OCI-LY7 (cell line): Measurements from ENCODE around the gene GET3. TPM values are rescaled to one million over a fixed set of nuclear protein-coding genes. Genes with fewer than 3 reads are reported as not detected.

Experiments
- BruUV-seq: library from RNA; stranded (reverse); fragments of 400-500 nt; replicated peaks from 2 replicates; lab custom pipeline; 2021; lab: Mats Ljungman, UMichigan
- CTCF ChIA-PET: fragments of 300-600 bp; sonication (Branson Sonifier 250); formaldehyde crosslinking; loops from one replicate; lab custom pipeline; 2022; ENCODE audit warnings: antibody characterized with exemption; ENCODE audit not compliant: unreplicated experiment; lab: Charles Lee
- POLR2A ChIA-PET: fragments of 300-600 bp; sonication (Branson Sonifier 250); formaldehyde crosslinking; loops from one replicate; lab custom pipeline; 2022; ENCODE audit warnings: antibody characterized with exemption; lab: Charles Lee
- DNase-seq: peaks from one replicate; pipeline ENCODE4 v3.0.0-alpha.2; 2015; ENCODE audit warnings: low spot score
- H2AFZ ChIP-seq: fragments of 200-600 bp; sonication (generic), shearing (Covaris generic); 2 replicates; pipeline ENCODE4 v1.6.1; 2014; ENCODE audit warnings: mild to moderate bottlenecking, antibody characterized with exemption, low read length, moderate library complexity
- H3K27ac ChIP-seq: fragments of 200-600 bp; sonication (generic); 2 replicates; pipeline ENCODE4 v1.5.1; 2014; ENCODE audit warnings: mixed run types, low read depth, mild to moderate bottlenecking, moderate library complexity, low read length, inconsistent platforms; ENCODE audit not compliant: poor library complexity, severe bottlenecking
- H3K36me3 ChIP-seq: fragments of 200-600 bp; sonication (generic); 2 replicates; pipeline ENCODE4 v1.6.1; 2014; ENCODE audit warnings: mild to moderate bottlenecking, antibody characterized with exemption, low read length, moderate library complexity, mixed read lengths; ENCODE audit not compliant: insufficient read depth
- H3K4me1 ChIP-seq: fragments of 200-600 bp; sonication (generic); 2 replicates; pipeline ENCODE4 v1.5.1; 2014; ENCODE audit warnings: mild to moderate bottlenecking, low read length; ENCODE audit not compliant: insufficient read depth, poor library complexity, severe bottlenecking
- H3K4me2 ChIP-seq: fragments of 200-600 bp; sonication (generic); 2 replicates; pipeline ENCODE4 v1.6.1; 2014; ENCODE audit warnings: mild to moderate bottlenecking, low read length
- H3K4me3 ChIP-seq: fragments of 200-600 bp; sonication (generic); 2 replicates; pipeline ENCODE4 v1.5.1; 2014; ENCODE audit warnings: mild to moderate bottlenecking, low read depth, low read length; ENCODE audit not compliant: poor library complexity, severe bottlenecking
- H3K79me2 ChIP-seq: fragments of 200-600 bp; sonication (generic); 2 replicates; pipeline ENCODE4 v1.6.1; 2016; ENCODE audit warnings: low read depth, mild to moderate bottlenecking, low read length, moderate library complexity, mixed read lengths; ENCODE audit not compliant: insufficient read depth
- H3K9me2 ChIP-seq: fragments of 200-600 bp; sonication (generic); 2 replicates; pipeline ENCODE4 v1.6.1; 2016; ENCODE audit warnings: mild to moderate bottlenecking, low read length, mixed read lengths; ENCODE audit not compliant: insufficient read depth
- H3K9me3 ChIP-seq: fragments of 200-600 bp; sonication (generic); 2 replicates; pipeline ENCODE4 v1.6.1; 2014; ENCODE audit warnings: mild to moderate bottlenecking, mixed run types, low read length, mixed read lengths
- H4K20me1 ChIP-seq: fragments of 200-600 bp; sonication (generic); 2 replicates; pipeline ENCODE4 v1.6.1; 2014; ENCODE audit warnings: mild to moderate bottlenecking, antibody characterized with exemption, low read length, moderate library complexity, mixed read lengths; ENCODE audit not compliant: insufficient read depth
- CTCF ChIP-seq: fragments of 200-600 bp; sonication (generic); conservative IDR thresholded peaks from 2 replicates; pipeline ENCODE4 v1.5.1; 2014; ENCODE audit warnings: mild to moderate bottlenecking, antibody characterized with exemption, low read length, moderate library complexity, mixed read lengths
- EZH2phosphoT487 ChIP-seq: fragments of 200-600 bp; sonication (generic); IDR thresholded peaks from 2 replicates; pipeline ENCODE4 v1.6.1; 2018; ENCODE audit warnings: low read depth, borderline replicate concordance, mild to moderate bottlenecking, mixed run types, antibody characterized with exemption, low read length, moderate library complexity, mixed read lengths
- intact Hi-C: fragments of 100-400 bp; cut with micrococcal nuclease; formaldehyde crosslinking; loops from one replicate; pipeline ENCODE4 v1.10.0; 2022; ENCODE audit not compliant: unreplicated experiment
- total RNA-seq, 2 experiments: library from RNA; depleted of rRNA in 1 of 2; stranded (reverse); fragments of >200 nt in 1 of 2; shearing (Covaris generic) in 1 of 2; gene quantifications; 2 replicates each; pipeline ENCODE4 v1.2.3, GENCODE V29; 2014 to 2022

GET3 gene
- total RNA-seq, 2 experiments from 2014 or later, result 34.3 to 40.5 TPM

- H3K36me3 ChIP-seq, result no peaks in the 10 kb centered on the region
- H3K27ac ChIP-seq, result no peak overlapping the region
- no peaks in the 10 kb centered on the region for H3K9me3 ChIP-seq
- DNase-seq, result no peak
- no peaks in the 10 kb centered on the region for H3K79me2 ChIP-seq
- H2AFZ ChIP-seq, result no peak overlapping the region
- H3K4me2 ChIP-seq, result no peak overlapping the region
- H4K20me1 ChIP-seq, result no peaks in the 10 kb centered on the region
- TF ChIP-seq EZH2phosphoT487, result no peak
- no peak for TF ChIP-seq CTCF
- H3K4me1 ChIP-seq, result no peaks in the 10 kb centered on the region
- no peaks in the 10 kb centered on the region for H3K9me2 ChIP-seq
- intact Hi-C loops, result no loop called here
- ChIA-PET CTCF (no interaction called here), POLR2A (interaction anchor here (0.6 kb wide), 1 partner anchor 19 kb away, joined by 3 read pairs; no protein-coding TSS in a partner anchor)
- BruUV-seq, result no TSS peak
- H3K4me3 ChIP-seq, result no peak overlapping the region
These were observed 17.3 kb downstream of the GET3 start for GRCh38 chr19:12754465-12755196.

- Histone ChIP-seq H3K9me2 (no peaks in the 10 kb centered on the region), H3K79me2 (no peaks in the 10 kb centered on the region), H3K4me2 (no peak overlapping the region), H3K9me3 (no peaks in the 10 kb centered on the region), H4K20me1 (no peaks in the 10 kb centered on the region), H3K27ac (no peak overlapping the region), H3K4me1 (no peaks in the 10 kb centered on the region), H3K36me3 (no peaks in the 10 kb centered on the region), H2AFZ (no peak overlapping the region), H3K4me3 (no peak overlapping the region)
- intact Hi-C loops, result loop anchor here (2.0 kb wide), 1 partner anchor 40 kb away; no protein-coding TSS in a partner anchor
- no TSS peak for BruUV-seq
- ChIA-PET POLR2A (interaction anchor here (0.6 kb wide), 1 partner anchor 13 kb away, joined by 4 read pairs; no protein-coding TSS in a partner anchor), CTCF (no interaction called here)
- no peak for DNase-seq
- TF ChIP-seq EZH2phosphoT487, result no peak
- TF ChIP-seq CTCF, result no peak
These were observed 19.0 kb downstream of the GET3 start for GRCh38 chr19:12756150-12756883.
